Duodenal mucosa (tissue), 2 donors: ENCODE measurements around the gene SLC15A4.
"Not testable (repeated sequence)": the region's sequence is repeated elsewhere in the genome, so short reads cannot be mapped to it uniquely, and the experiment has no call there.

Experiments used
- H3K27ac ChIP-seq: one replicate; pipeline ENCODE4 v1.7.0; 2013; ENCODE audit warnings: low read depth, low read length
- H3K27me3 ChIP-seq, 2 donors: one replicate each; pipeline ENCODE4 v1.7.0; 2013; ENCODE audit warnings: low read length in 2 of 2, control low read depth in 1 of 2; ENCODE audit not compliant: insufficient read depth in 2 of 2, control insufficient read depth in 1 of 2
- H3K36me3 ChIP-seq, 2 donors: one replicate each; pipeline ENCODE4 v1.7.0; 2013; ENCODE audit warnings: low read length in 2 of 2, control low read depth in 1 of 2; ENCODE audit not compliant: insufficient read depth in 2 of 2, control insufficient read depth in 1 of 2
- H3K4me1 ChIP-seq, 2 donors: one replicate each; pipeline ENCODE4 v1.7.0; 2013; ENCODE audit warnings: low read length in 2 of 2, control low read depth in 1 of 2; ENCODE audit not compliant: insufficient read depth in 2 of 2, control insufficient read depth in 1 of 2
- H3K4me3 ChIP-seq, 2 donors: one replicate each; pipeline ENCODE4 v1.7.0; 2013; ENCODE audit warnings: low read length in 2 of 2, low read depth in 1 of 2
- H3K9ac ChIP-seq, 2 donors: one replicate each; pipeline ENCODE4 v1.7.0; 2013; ENCODE audit warnings: low read length in 2 of 2, low read depth in 1 of 2
- H3K9me3 ChIP-seq, 2 donors: one replicate each; pipeline ENCODE4 v1.7.0; 2013; ENCODE audit warnings: low read length in 2 of 2, control low read depth in 1 of 2; ENCODE audit not compliant: control insufficient read depth in 1 of 2

Gene SLC15A4

DNA sequence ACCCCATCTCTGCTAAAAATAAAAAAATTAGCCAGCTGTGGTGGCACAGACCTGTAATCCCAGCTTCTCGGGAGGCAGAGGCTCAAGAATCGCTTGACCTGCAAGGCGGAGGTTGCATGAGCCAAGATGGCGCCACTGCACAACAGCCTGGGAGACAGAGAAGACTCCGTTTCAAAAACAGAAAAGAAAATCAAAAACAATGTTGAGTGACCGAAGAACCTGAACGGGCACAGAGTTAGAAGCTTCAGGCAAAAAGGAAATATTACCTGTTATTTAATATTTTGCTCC lies 33.0 kb upstream of the SLC15A4 start:
- H3K27me3 ChIP-seq: peaks cover 11 to 24% of the 10 kb centered on the region in 2 donors
- H3K36me3 ChIP-seq: no peaks in the 10 kb centered on the region
- no peak overlapping the region for H3K4me3 ChIP-seq
- no peak overlapping the region for H3K9ac ChIP-seq
- no peak overlapping the region for H3K27ac ChIP-seq
- H3K4me1 ChIP-seq: no peaks in the 10 kb centered on the region
- no peaks in the 10 kb centered on the region for H3K9me3 ChIP-seq

- Histone ChIP-seq H3K9ac (no peak overlapping the region), H3K4me3 (no peak overlapping the region), H3K9me3 (no peaks in the 10 kb centered on the region), H3K36me3 (no peaks in the 10 kb centered on the region), H3K4me1 (no peaks in the 10 kb centered on the region), H3K27ac (no peak overlapping the region), H3K27me3 (peaks cover 11 to 24% of the 10 kb centered on the region in 2 donors)
Measured at GRCh38 chr12:128856035-128856790, 32.5 kb upstream of the SLC15A4 start.

GRCh38 chr12:128853600-128854197 lies 29.9 kb upstream of the SLC15A4 start:
- H3K4me3 ChIP-seq: peak overlapping the region in 1 of 2 donors; percentile 22

DNA sequence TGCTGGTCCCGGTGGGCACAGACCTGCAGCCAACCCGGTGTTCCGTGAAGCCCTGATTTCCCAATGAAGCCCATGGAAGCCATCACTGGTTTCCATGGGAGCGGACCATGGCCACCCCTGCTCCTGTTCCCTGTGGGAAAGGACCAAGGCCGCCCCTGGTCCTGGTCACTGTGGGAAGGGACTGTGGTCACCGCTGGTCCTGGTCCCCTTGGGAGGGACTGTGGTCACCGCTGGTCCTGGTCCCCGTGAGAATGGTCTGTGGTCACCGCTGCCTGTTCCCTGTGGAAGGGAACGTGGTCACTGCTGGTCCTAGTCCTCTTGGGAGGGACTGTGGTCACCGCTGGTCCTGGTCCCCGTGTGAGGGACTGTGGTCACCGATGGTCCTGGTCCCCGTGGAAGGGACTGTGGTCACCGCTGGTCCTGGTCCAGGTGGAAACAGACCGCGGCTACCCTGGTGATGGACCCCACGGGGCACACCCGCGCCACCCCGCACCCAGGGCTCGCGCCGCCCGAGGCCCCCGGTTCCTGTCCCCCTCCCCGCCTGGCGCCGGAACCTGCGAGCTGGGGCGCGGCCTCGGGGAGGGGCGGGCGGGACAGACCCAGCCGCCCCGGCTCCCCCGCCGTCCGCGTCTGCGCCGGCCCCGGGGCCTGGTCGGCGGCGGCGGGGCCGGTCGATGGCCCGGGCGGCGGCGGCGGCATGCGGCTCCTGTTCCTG lies 29.3 kb upstream of the SLC15A4 start, which contains the start of gene GLT1D1:
TSS of gene GLT1D1 (plus strand) at position 594 of the 715 bp plus-strand sequence. CDS start at position 698, 104 bp downstream.
- no peaks in the 10 kb centered on the region for H3K4me1 ChIP-seq
- peak within 1 kb of the TSS in 1 of 2 donors; percentile 22 for H3K4me3 ChIP-seq
- H3K9me3 ChIP-seq: no peaks in the 10 kb centered on the region
- H3K9ac ChIP-seq: no peak within 1 kb of the TSS
- peaks cover 11 to 24% of the 10 kb centered on the region in 2 donors for H3K27me3 ChIP-seq
- H3K36me3 ChIP-seq: no peaks in the 10 kb centered on the region
- no peak within 1 kb of the TSS for H3K27ac ChIP-seq

More at GRCh38 chr12:128853600-128854197, 29.9 kb upstream of the SLC15A4 start:
- H3K4me1 ChIP-seq: no peaks in the 10 kb centered on the region
- no peaks in the 10 kb centered on the region for H3K9me3 ChIP-seq
- no peak overlapping the region for H3K9ac ChIP-seq
- no peaks in the 10 kb centered on the region for H3K36me3 ChIP-seq
- peaks cover 11 to 24% of the 10 kb centered on the region in 2 donors for H3K27me3 ChIP-seq
- no peak overlapping the region for H3K27ac ChIP-seq

GRCh38 chr12:128852026-128852698 lies 28.4 kb upstream of the SLC15A4 start:
- Histone ChIP-seq H3K36me3 (no peaks in the 10 kb centered on the region), H3K9me3 (no peaks in the 10 kb centered on the region), H3K4me1 (no peaks in the 10 kb centered on the region), H3K4me3 (no peak overlapping the region), H3K9ac (no peak overlapping the region), H3K27me3 (peaks cover 11 to 24% of the 10 kb centered on the region in 2 donors), H3K27ac (no peak overlapping the region)

- not testable (repeated sequence) for H3K4me1 ChIP-seq, H3K27ac ChIP-seq, H3K9me3 ChIP-seq, H3K9ac ChIP-seq, H3K4me3 ChIP-seq, H3K36me3 ChIP-seq
- peaks cover 11 to 24% of the 10 kb centered on the region in 2 donors for H3K27me3 ChIP-seq
Measured at GRCh38 chr12:128851429-128851828, 27.7 kb upstream of the SLC15A4 start.

DNA sequence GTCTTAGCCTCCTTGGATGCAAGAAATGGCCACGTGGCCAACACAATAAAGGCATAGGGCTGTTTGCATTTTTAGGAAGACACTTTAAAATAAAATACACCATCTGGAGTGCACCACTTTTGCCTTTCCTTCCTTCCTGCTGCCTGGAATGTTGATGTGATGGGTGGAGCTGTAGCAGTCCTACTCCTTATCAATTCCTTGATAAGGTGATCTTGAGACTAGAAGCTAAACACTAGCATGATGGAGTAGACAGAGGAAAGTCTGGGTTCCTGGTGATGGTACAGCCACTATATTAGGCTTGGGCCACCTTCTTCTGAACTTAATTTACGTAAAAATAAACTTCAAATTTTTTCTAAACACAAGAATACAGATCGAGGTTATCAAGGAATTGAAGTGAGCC lies 26.6 kb upstream of the SLC15A4 start:
- no peaks in the 10 kb centered on the region for H3K36me3 ChIP-seq
- no peak overlapping the region for H3K4me3 ChIP-seq
- peaks cover 11 to 24% of the 10 kb centered on the region in 2 donors for H3K27me3 ChIP-seq
- H3K27ac ChIP-seq: no peak overlapping the region
- H3K4me1 ChIP-seq: no peaks in the 10 kb centered on the region
- no peak overlapping the region for H3K9ac ChIP-seq
- H3K9me3 ChIP-seq: no peaks in the 10 kb centered on the region

DNA sequence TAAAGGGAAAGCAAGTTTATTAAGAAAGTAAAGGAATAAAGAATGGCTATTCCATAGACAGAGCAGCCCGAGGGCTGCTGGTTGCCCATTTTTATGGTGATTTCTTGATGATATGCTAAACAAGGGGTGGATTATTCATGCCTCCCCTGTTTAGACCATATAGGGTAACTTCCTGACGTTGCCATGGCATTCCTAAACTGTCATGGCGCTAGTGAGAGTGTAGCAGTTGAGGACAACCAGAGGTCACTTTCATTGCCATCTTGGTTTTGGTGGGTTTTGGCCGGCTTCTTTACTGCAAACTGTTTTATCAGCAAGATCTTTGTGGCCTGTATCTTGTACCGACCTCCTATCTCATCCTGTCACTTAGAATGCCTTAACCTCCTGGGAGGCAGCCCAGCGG lies 26.0 kb upstream of the SLC15A4 start:
- not testable (repeated sequence) for H3K36me3 ChIP-seq, H3K9ac ChIP-seq, H3K4me3 ChIP-seq, H3K4me1 ChIP-seq, H3K9me3 ChIP-seq, H3K27ac ChIP-seq
- peaks cover 11 to 23% of the 10 kb centered on the region in 2 donors for H3K27me3 ChIP-seq

- peaks cover 8 to 14% of the 10 kb centered on the region in 2 donors for H3K27me3 ChIP-seq
- H3K27ac ChIP-seq: no peak overlapping the region
- H3K9me3 ChIP-seq: no peaks in the 10 kb centered on the region
- H3K4me3 ChIP-seq: no peak overlapping the region
- H3K4me1 ChIP-seq: no peaks in the 10 kb centered on the region
- H3K36me3 ChIP-seq: no peaks in the 10 kb centered on the region
- H3K9ac ChIP-seq: no peak overlapping the region
Measured at GRCh38 chr12:128848371-128848770, 24.6 kb upstream of the SLC15A4 start.

- H3K9ac ChIP-seq, H3K4me3 ChIP-seq, H3K27me3 ChIP-seq: not testable (repeated sequence)
Measured at GRCh38 chr12:128846671-128847070, 22.9 kb upstream of the SLC15A4 start.

More at GRCh38 chr12:128846671-128847070, 22.9 kb upstream of the SLC15A4 start:
- not testable (repeated sequence) for H3K9me3 ChIP-seq, H3K27ac ChIP-seq, H3K36me3 ChIP-seq, H3K4me1 ChIP-seq
